Dermis microvascular lymphatic vessel endothelial cell (primary cell): Measurements from ENCODE around the gene VWC2L. TPM values are rescaled to one million over a fixed set of nuclear protein-coding genes. Genes with fewer than 3 reads are reported as not detected.

ENCODE experiments used
- DNase-seq, 2 donors: peaks; one replicate each; pipeline versions ENCODE4 v3.0.0 to v3.0.0-alpha.2; 2010; ENCODE audit warnings: low read depth in 2 of 2
- total RNA-seq: library from RNA; depleted of rRNA; stranded (reverse); fragments of >200 nt; gene quantifications from 2 replicates; pipeline ENCODE4 v1.2.1, GENCODE V29; 2014

VWC2L gene
- total RNA-seq, 1 donor from 2014 or later: not detected

GRCh38 chr2:214587442-214587841 is 176.6 kb downstream of the VWC2L start:
- DNase-seq: no peak

- no peak for DNase-seq
These were observed 180.5 kb downstream of the VWC2L start for GRCh38 chr2:214591366-214591765.

- DNase-seq: no peak
These were observed 181.2 kb downstream of the VWC2L start for GRCh38 chr2:214592011-214592410.

GRCh38 chr2:214593727-214594126 is 182.9 kb downstream of the VWC2L start:
- no peak for DNase-seq

GRCh38 chr2:214601852-214602633 is 191.2 kb downstream of the VWC2L start:
- no peak for DNase-seq

GRCh38 chr2:214604861-214605260 is 194.0 kb downstream of the VWC2L start:
- no peak for DNase-seq

- DNase-seq: no peak
These were observed 196.2 kb downstream of the VWC2L start for GRCh38 chr2:214607051-214607450.

- no peak for DNase-seq
These were observed 200.2 kb downstream of the VWC2L start for GRCh38 chr2:214611015-214611414.

GRCh38 chr2:214624166-214624760 is 213.4 kb downstream of the VWC2L start:
- no peak for DNase-seq

GRCh38 chr2:214628091-214628490 is 217.2 kb downstream of the VWC2L start:
- DNase-seq: no peak
